ENCODE results near the gene CHD9NB.
A peak's percentile ranks its signal among the peaks of the same experiment; 100 is the strongest.

Gene CHD9NB

DNA sequence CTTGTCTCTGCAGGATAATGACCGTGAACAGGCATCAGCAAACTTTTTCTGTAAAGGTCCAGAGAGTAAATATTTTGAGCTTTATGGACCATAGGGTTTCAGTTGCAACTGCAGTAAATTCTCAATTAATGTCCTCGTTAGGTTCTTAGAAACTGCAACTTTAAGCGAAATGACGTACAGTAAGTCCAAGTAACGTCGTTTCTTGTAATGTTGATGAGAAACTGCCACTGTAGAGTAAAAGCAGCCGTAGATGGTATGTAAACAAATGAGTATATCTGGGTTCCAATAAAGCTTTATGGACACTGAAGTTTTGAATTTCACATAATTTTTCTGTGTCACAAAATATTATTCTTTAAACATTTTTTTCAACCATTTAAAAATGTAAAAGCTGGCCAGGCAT, 7.0 kb upstream of the CHD9NB start:
- H3K36me3 ChIP-seq (ENCODE audit: control insufficient read depth in 2 of 2, insufficient read depth in 1 of 2, low read length in 2 of 2): no peaks in the 10 kb centered on the region; a peak in 1 of 3 replicates
- POLR2A ChIA-PET: interaction anchor here (0.6 kb wide), 1 partner anchor 29 kb away, joined by 5 read pairs; no protein-coding TSS in a partner anchor
- no peak for TF ChIP-seq ZNF354C (tag by site-specific recombination; IDR thresholded peaks at IDR 0.05; ENCODE audit: borderline replicate concordance, low read depth)
- no peak for TF ChIP-seq ZNF558 (tag by site-specific recombination; IDR thresholded peaks at IDR 0.05)
- TF ChIP-seq ZBTB17 (tag by site-specific recombination; IDR thresholded peaks at IDR 0.05): no peak
- no peak for TF ChIP-seq ZNF621 (tag by site-specific recombination; IDR thresholded peaks at IDR 0.05)
- no peak for TF ChIP-seq ZNF544 (tag by site-specific recombination; IDR thresholded peaks at IDR 0.05)
- no peak for TF ChIP-seq WT1 (tag by site-specific recombination; IDR thresholded peaks at IDR 0.05)
- TF ChIP-seq KLF9 (tag by site-specific recombination; IDR thresholded peaks at IDR 0.05; ENCODE audit: low read depth): no peak
- TF ChIP-seq, protein P1, sequence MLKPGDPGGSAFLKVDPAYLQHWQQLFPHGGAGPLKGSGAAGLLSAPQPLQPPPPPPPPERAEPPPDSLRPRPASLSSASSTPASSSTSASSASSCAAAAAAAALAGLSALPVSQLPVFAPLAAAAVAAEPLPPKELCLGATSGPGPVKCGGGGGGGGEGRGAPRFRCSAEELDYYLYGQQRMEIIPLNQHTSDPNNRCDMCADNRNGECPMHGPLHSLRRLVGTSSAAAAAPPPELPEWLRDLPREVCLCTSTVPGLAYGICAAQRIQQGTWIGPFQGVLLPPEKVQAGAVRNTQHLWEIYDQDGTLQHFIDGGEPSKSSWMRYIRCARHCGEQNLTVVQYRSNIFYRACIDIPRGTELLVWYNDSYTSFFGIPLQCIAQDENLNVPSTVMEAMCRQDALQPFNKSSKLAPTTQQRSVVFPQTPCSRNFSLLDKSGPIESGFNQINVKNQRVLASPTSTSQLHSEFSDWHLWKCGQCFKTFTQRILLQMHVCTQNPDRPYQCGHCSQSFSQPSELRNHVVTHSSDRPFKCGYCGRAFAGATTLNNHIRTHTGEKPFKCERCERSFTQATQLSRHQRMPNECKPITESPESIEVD (tag by site-specific recombination; IDR thresholded peaks at IDR 0.05): no peak
- TF ChIP-seq, protein P2, sequence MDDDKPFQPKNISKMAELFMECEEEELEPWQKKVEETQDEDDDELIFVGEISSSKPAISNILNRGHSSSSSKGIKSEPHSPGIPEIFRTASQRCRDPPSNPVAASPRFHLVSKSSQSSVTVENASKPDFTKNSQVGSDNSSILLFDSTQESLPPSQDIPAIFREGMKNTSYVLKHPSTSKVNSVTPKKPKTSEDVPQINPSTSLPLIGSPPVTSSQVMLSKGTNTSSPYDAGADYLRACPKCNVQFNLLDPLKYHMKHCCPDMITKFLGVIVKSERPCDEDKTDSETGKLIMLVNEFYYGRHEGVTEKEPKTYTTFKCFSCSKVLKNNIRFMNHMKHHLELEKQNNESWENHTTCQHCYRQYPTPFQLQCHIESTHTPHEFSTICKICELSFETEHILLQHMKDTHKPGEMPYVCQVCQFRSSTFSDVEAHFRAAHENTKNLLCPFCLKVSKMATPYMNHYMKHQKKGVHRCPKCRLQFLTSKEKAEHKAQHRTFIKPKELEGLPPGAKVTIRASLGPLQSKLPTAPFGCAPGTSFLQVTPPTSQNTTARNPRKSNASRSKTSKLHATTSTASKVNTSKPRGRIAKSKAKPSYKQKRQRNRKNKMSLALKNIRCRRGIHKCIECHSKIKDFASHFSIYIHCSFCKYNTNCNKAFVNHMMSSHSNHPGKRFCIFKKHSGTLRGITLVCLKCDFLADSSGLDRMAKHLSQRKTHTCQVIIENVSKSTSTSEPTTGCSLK (tag by site-specific recombination; IDR thresholded peaks at IDR 0.05): no peak
- TF ChIP-seq ZNF76 (tag by site-specific recombination; IDR thresholded peaks at IDR 0.05; ENCODE audit: borderline replicate concordance, low read depth): no peak
- TF ChIP-seq ZNF670 (tag by site-specific recombination; IDR thresholded peaks at IDR 0.05; ENCODE audit: low read depth): no peak
- TF ChIP-seq ZNF701 (tag by site-specific recombination; IDR thresholded peaks at IDR 0.05): no peak

DNA sequence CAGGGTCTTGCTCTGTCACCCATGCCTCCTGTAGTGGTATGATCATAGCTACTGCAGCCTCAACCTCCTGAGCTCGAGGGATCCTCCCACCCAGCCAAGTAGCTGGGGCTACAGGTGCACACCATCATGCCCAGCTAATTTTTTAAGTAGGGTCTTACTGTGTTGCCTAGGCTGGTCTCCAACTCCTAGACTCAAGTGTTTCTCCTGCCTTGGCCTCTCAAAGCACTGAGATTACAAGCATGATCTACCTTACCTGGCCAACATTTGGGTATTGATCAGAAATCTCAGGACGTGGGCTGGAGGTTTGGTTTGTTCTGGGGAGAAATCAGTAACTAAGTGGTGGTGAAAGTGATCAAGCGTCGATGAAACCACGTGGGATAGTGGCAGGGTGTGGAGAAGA, 6.2 kb upstream of the CHD9NB start:
- Histone ChIP-seq H3K4me1 (ENCODE audit: control insufficient read depth, insufficient read depth, low read length) (no peaks in the 10 kb centered on the region), H3K27ac (ENCODE audit: extremely low read depth, low read depth, low read length) (no peak overlapping the region), H3K4me3 (ENCODE audit: low read depth, low read length) (no peak overlapping the region), H3K36me3 (ENCODE audit: control insufficient read depth in 2 of 2, insufficient read depth in 1 of 2, low read length in 2 of 2) (no peaks in the 10 kb centered on the region; a peak in 1 of 3 replicates), H3K9me3 (ENCODE audit: control insufficient read depth, insufficient read depth, low read depth, low read length) (no peaks in the 10 kb centered on the region)
- POLR2A ChIA-PET: no interaction called here
- TF ChIP-seq ZNF266 (tag by site-specific recombination; IDR thresholded peaks at IDR 0.05; ENCODE audit: low read depth) (no peak), ZNF514 (tag by site-specific recombination; IDR thresholded peaks at IDR 0.05) (no peak), ZNF239 (tag by site-specific recombination; IDR thresholded peaks at IDR 0.05) (no peak), ZNF335 (tag by site-specific recombination; conservative IDR thresholded peaks at IDR 0.05) (no peak), ZNF221 (tag by site-specific recombination; IDR thresholded peaks at IDR 0.05; ENCODE audit: borderline replicate concordance) (no peak), YY1 (tag by site-specific recombination; IDR thresholded peaks at IDR 0.05) (no peak), ZNF16 (tag by site-specific recombination; IDR thresholded peaks at IDR 0.05; ENCODE audit: low read depth) (no peak)
- TF ChIP-seq, protein P3, sequence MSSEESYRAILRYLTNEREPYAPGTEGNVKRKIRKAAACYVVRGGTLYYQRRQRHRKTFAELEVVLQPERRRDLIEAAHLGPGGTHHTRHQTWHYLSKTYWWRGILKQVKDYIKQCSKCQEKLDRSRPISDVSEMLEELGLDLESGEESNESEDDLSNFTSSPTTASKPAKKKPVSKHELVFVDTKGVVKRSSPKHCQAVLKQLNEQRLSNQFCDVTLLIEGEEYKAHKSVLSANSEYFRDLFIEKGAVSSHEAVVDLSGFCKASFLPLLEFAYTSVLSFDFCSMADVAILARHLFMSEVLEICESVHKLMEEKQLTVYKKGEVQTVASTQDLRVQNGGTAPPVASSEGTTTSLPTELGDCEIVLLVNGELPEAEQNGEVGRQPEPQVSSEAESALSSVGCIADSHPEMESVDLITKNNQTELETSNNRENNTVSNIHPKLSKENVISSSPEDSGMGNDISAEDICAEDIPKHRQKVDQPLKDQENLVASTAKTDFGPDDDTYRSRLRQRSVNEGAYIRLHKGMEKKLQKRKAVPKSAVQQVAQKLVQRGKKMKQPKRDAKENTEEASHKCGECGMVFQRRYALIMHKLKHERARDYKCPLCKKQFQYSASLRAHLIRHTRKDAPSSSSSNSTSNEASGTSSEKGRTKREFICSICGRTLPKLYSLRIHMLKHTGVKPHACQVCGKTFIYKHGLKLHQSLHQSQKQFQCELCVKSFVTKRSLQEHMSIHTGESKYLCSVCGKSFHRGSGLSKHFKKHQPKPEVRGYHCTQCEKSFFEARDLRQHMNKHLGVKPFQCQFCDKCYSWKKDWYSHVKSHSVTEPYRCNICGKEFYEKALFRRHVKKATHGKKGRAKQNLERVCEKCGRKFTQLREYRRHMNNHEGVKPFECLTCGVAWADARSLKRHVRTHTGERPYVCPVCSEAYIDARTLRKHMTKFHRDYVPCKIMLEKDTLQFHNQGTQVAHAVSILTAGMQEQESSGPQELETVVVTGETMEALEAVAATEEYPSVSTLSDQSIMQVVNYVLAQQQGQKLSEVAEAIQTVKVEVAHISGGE (tag by site-specific recombination; conservative IDR thresholded peaks at IDR 0.05; ENCODE audit: low read depth): no peak
- TF ChIP-seq, protein P4, sequence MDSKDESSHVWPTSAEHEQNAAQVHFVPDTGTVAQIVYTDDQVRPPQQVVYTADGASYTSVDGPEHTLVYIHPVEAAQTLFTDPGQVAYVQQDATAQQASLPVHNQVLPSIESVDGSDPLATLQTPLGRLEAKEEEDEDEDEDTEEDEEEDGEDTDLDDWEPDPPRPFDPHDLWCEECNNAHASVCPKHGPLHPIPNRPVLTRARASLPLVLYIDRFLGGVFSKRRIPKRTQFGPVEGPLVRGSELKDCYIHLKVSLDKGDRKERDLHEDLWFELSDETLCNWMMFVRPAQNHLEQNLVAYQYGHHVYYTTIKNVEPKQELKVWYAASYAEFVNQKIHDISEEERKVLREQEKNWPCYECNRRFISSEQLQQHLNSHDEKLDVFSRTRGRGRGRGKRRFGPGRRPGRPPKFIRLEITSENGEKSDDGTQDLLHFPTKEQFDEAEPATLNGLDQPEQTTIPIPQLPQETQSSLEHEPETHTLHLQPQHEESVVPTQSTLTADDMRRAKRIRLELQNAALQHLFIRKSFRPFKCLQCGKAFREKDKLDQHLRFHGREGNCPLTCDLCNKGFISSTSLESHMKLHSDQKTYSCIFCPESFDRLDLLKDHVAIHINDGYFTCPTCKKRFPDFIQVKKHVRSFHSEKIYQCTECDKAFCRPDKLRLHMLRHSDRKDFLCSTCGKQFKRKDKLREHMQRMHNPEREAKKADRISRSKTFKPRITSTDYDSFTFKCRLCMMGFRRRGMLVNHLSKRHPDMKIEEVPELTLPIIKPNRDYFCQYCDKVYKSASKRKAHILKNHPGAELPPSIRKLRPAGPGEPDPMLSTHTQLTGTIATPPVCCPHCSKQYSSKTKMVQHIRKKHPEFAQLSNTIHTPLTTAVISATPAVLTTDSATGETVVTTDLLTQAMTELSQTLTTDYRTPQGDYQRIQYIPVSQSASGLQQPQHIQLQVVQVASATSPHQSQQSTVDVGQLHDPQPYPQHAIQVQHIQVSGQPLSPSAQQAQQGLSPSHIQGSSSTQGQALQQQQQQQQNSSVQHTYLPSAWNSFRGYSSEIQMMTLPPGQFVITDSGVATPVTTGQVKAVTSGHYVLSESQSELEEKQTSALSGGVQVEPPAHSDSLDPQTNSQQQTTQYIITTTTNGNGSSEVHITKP (tag by site-specific recombination; IDR thresholded peaks at IDR 0.05): no peak
- CTCF ChIA-PET: interaction anchor here (0.5 to 1.0 kb wide), 2 partner anchors 100 to 225 kb away, joined by 3 to 4 read pairs; no protein-coding TSS in a partner anchor

More for the DNA sequence above, 7.0 kb upstream of the CHD9NB start:
- H3K27ac ChIP-seq (ENCODE audit: extremely low read depth, low read depth, low read length): 0 out of 2 replicates have a peak overlapping the region, but pooled peaks have one; percentile 9
- CTCF ChIA-PET: no interaction called here
- no peaks in the 10 kb centered on the region for H3K9me3 ChIP-seq (ENCODE audit: control insufficient read depth, insufficient read depth, low read depth, low read length)
- no peaks in the 10 kb centered on the region for H3K4me1 ChIP-seq (ENCODE audit: control insufficient read depth, insufficient read depth, low read length)
- H3K4me3 ChIP-seq (ENCODE audit: low read depth, low read length): no peak overlapping the region

Measured in HEK293 (cell line).